Left cardiac atrium (tissue), 4 donors: Measurements from ENCODE around the gene SIN3B. TPM values are rescaled to one million over a fixed set of nuclear protein-coding genes. Genes with fewer than 3 reads are reported as not detected.
"Not testable (repeated sequence)": the region's sequence is repeated elsewhere in the genome, so short reads cannot be mapped to it uniquely, and the experiment has no call there.

Experiments
- ATAC-seq, 2 donors: fragments of 200-7000 bp; cut with Tn5 transposase; one replicate each; pipeline ENCODE4 v1.9.1; 2020; ENCODE audit warnings: mild to moderate bottlenecking in 2 of 2, moderate library complexity in 2 of 2
- DNase-seq: peaks from one replicate; pipeline ENCODE4 v3.0.0-alpha.2; 2020
- intact Hi-C, 2 donors: fragments of 100-400 bp; cut with DNase I; formaldehyde crosslinking; loops; one replicate each; pipeline versions ENCODE4 v1.14.1 to v1.15.1; 2022 to 2023
- long read RNA-seq: library from polyadenylated mRNA; unstranded; transcript quantifications from one replicate; pipeline ENCODE4 v2.0.0, GENCODE V29; 2021
- total RNA-seq, 2 donors: library from RNA; stranded (reverse); fragmentation: NEBNext Ultra II Directional; extraction: Animal tissue kit (Norgen Biotek cat#: 25700); gene quantifications; one replicate each; pipeline ENCODE4 v1.2.1, GENCODE V29; 2021
- donor health status: DM: no; HTN: yes; CAD: no.
- donor health status: DM: no; HTN: yes; CAD: no; lungs with severe emphysema.
- donor health status: DM: yes; HTN: yes; CAD: no.
- donor health status: Dilated cardiomyopathy.

Gene SIN3B, protein sequence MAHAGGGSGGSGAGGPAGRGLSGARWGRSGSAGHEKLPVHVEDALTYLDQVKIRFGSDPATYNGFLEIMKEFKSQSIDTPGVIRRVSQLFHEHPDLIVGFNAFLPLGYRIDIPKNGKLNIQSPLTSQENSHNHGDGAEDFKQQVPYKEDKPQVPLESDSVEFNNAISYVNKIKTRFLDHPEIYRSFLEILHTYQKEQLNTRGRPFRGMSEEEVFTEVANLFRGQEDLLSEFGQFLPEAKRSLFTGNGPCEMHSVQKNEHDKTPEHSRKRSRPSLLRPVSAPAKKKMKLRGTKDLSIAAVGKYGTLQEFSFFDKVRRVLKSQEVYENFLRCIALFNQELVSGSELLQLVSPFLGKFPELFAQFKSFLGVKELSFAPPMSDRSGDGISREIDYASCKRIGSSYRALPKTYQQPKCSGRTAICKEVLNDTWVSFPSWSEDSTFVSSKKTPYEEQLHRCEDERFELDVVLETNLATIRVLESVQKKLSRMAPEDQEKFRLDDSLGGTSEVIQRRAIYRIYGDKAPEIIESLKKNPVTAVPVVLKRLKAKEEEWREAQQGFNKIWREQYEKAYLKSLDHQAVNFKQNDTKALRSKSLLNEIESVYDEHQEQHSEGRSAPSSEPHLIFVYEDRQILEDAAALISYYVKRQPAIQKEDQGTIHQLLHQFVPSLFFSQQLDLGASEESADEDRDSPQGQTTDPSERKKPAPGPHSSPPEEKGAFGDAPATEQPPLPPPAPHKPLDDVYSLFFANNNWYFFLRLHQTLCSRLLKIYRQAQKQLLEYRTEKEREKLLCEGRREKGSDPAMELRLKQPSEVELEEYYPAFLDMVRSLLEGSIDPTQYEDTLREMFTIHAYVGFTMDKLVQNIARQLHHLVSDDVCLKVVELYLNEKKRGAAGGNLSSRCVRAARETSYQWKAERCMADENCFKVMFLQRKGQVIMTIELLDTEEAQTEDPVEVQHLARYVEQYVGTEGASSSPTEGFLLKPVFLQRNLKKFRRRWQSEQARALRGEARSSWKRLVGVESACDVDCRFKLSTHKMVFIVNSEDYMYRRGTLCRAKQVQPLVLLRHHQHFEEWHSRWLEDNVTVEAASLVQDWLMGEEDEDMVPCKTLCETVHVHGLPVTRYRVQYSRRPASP
- 10 to 100 TPM; 23.7 to 33.0 TPM for total RNA-seq
- long read RNA-seq, partial matches to known transcripts, result 5 of 8 reads
- long read RNA-seq, other reads (novel, unspliced or antisense), result 1 of 8 reads

DNA sequence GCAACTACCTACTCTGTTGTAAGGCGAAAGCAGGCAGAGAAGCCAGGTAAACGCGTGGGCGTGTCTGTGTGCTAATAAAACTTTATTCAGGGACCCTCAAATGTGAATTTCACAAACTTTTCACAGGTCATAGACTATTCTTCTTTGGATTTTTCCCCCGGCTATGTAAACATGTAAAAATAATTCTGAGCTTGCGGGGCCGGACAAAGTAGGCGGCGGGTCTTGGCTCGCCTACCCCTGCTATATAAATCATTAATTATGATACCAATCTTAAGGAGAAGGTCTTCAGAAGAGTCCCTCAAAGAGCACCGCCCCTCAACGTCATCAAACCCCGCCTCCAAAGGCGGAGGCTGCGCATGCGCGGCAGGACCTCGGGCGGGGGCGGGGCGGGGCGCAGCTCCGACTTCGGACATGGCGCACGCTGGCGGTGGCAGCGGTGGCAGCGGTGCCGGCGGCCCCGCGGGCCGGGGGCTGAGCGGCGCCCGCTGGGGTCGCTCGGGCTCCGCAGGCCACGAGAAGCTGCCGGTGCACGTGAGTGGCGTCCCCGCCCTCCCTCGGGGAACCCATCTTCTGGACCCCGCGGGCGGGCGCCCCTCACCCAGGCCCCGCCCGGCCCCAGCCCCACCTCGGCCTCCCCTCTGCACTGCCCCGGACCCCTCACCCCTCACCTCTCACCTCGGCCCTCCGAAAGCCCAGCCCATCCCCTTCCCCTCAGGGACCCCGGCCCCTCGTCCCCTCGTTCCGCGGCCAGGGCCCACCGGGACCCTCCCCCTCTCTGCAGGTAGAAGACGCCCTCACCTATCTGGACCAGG is at the start of gene SIN3B:
Gene SIN3B (plus strand): TSS at position 389 of the 812 bp plus-strand sequence. CDS start 23 bp downstream, at position 412.
- intact Hi-C loops, result no loop called here
- peak; percentile 85 for DNase-seq
- ATAC-seq, result peak; percentile 84 to 98

DNA sequence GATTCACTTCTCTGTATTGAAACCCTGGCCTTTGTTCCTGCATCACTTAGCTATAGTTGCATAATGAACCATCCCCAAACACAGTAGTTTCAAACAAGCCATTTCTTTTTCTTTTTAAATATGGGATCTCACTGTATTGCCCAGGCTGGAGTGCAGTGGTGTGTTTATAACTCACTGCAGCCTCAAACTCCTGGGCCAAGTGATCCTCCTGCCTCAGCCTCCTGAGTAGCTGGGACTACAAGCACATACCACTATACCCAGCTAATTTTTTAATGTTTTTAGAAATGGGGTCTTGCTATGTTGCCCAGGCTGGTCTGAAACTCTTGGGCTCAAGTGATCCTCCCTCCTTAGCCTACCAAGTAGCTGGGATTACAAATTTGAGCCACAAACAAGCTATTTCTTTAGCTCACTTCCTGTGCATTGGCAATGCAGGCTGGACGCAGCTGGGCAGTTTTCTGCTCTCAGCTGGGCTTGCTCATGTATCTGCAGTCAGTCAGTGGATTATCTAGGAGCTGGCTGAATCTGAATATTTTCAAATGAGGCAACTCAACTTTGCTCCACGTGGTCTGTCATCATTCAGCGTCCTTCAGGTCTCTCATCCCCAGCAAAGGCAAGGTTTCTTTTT is 49.5 kb upstream of the SIN3B start:
- DNase-seq, result no peak
- ATAC-seq, result no peak
- intact Hi-C loops, result loop anchor here in 1 of 2 donors (2.0 kb wide), 1 partner anchor 273 kb away; no protein-coding TSS in a partner anchor

DNA sequence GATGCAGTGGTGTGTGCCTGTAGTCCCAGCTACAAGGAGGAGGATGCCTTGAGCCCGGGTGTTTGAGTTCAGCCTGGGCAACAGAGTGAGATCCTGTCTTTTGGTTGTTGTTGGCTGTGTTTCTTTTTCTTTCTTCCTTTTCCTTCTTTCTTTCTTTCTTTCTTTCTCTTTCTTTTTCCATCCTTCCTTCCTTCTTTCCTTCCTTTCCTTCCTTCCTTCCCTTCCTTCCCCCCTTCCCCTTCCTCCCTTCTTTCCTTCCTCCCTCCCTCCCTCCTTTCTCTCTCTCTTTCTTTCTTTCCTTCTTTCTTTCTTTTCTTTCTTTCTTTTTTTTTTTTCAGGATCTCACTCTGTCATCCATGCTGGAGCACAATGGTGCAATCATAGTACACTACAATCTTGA is 46.5 kb upstream of the SIN3B start:
- intact Hi-C loops, result no loop called here
- ATAC-seq (no peak), DNase-seq (no peak)

DNA sequence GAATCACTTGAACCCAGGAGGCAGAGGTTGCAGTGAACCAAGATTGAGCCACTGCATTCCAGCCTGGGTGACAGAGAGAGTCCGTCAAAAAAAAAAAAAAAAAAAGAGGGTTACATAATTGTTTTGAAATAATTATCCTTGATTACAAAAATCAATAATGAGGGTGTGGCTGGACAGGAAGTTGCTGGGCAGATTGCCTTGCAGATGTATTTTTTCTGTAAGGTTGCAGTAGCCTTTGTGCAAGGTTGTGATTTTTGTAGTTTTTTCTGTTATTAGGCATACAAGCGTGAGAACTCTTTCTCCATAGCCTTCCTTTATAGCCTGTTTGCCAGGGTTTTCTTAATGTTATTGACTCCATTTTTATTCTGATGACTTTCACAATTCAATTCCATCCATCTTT is 40.7 kb upstream of the SIN3B start:
- ATAC-seq (no peak), DNase-seq (no peak)
- intact Hi-C loops, result no loop called here

DNA sequence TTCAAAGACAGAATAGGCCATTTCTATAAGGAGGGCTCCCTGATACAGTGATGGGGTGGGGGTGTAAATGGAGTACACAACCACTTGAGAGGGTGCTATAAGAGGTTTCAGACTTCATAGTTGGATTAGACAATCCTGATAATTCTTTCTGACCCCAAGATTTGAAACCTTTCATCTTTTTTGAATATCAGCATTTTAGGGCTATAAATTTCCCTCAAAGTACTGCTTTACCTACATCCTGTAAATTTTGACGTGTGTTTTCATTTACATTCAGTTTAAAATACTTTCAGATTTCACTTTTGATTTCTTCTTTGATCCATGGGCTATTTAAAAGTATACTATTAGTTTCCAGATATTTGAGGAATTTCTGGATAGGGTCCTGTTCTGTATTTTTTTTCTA is 40.0 kb upstream of the SIN3B start:
- DNase-seq, result no peak
- no peak for ATAC-seq
- intact Hi-C loops, result no loop called here

DNA sequence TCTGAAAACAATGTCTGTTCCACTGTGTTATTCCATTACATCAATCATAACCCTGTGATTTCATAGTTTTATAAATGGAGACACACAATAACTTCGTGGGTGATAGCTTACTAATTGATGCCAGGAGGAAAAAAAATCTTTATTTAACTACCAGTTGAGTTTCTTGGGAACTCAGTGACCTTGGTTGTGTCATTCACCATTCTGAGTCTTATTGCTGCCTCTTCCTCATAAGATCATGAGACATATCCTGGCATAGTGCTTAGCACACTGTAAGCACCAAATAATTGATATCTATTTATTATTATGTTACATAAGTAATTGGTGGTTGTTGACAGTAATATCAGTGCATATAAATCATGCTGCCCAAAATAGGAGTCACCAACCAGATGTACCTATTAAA is 39.1 kb upstream of the SIN3B start:
- DNase-seq (no peak), ATAC-seq (no peak)
- intact Hi-C loops, result no loop called here

DNA sequence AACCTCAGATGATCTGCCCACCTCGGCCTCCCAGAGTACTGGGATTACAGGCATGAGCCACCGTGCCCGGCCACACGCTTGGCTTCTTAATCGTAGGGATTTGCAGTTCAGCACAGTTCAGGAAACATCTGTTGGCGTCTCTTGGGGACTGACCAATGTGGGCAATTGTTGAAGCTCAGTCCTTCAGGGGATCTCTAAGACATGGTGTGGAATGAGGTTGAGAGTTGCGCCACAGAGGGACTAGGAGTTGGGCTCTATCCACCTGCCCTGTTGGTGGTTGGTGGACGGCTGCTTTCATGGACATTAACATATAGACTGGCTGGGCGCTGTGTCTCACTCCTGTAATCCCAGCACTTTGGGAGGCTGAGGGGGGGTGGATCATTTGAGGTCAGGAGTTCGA is 37.3 kb upstream of the SIN3B start:
- ATAC-seq, result no peak
- intact Hi-C loops, result no loop called here
- no peak for DNase-seq

DNA sequence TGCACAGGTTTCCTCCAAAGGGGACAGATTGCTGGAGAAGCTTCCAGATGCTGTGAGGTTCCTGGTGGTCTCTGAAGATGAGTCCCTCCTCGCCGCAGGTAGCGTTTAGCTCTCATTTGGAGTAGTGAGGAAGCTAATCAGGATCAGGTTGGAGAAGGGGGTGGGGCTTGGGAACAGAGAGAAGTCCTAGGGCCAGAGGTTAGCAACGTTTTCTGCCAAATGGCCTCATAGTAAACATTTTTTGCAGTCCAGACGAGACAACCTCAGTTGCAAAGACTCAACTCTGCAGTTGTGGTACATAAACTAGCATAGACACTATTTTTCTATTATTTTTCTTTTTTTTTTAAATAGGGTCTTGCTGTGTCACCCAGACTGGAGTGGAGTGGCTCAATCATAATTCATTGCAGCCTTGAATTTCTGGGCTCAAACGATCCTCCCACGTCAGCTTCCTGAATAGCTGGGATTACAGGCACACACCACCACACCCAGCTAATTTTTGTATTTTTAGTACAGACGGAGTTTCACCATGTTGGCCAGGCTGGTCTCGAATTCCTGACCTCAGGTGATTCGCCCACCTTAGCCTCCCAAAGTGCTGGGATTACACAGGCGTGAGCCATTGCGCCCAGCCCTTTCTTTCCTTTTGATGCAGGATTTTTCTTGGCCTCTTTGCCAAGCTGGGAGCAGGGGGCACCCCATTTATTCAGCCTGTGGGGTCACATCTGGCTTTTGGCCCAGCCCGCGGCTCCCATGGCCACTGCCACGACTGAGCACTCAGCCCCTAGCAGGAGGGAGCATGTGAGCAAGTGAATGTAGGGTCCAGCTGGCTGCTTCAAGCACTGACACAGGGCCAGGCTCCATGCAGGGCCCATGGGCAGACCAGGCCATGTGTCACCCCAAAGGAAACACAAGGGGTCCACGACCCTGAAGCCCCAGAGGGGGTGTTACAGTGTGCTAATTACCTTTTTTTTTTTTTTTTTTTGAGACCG is 34.4 kb upstream of the SIN3B start:
- intact Hi-C loops, result no loop called here
- DNase-seq (no peak), ATAC-seq (no peak)

DNA sequence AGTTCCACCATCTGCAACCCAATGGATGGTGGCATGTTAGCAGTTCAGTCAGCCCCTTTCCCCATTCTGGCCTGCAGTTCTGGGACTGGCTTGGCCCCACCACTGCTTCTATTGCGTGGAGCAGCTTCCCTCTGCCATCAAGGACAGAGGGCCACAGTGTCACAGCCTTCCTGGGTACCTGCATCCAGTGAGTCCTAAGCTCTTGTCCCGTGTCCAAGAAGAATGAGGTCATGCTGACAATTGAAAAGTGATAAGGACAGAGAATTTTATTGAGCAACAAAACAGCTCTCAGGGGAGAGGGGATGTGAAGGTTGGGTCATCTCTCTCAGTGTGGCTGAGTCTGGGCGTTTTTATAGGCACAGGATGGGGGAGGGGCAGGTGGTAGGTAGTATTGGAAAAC is 33.5 kb upstream of the SIN3B start:
- no peak for ATAC-seq
- intact Hi-C loops, result no loop called here
- DNase-seq, result no peak

DNA sequence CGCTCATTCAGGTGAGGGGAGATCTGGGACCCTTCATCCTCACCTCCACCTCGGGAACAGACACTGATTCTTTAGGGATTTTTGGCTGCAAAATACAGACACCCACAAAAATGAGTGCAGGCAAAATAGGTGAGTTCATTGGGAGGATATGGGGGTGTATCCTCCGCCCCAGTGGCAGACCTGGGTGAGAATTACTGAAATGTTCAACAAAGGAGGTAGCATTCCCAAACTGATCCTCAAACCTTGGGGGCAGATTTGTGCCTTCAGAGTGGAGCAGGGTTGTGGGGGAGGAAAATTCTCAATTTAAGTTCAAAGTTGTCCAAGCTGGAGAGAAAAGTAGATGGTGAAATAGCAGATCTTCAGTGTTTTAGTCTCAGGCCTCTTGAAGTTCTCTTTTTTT is 31.3 kb upstream of the SIN3B start:
- intact Hi-C loops, result no loop called here
- DNase-seq (no peak), ATAC-seq (no peak)

DNA sequence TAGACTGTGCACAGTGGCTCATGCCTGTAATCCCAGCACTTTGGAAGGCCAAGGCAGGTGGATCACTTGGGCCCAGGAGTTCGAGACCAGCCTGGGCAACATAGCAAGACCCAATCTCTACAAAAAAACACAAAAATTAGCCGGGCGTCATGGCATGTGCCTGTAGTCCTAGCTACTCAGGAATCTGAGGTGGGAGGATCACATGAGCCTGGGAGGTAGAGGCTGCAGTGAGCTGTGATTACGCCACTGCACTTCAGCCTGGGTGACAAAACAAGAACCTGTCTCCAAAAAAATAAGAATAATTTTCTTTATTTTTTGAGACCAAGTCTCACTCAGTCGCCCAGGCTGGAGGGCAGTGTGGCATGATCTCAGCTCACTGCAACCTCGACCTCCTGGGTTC is 30.9 kb upstream of the SIN3B start:
- intact Hi-C loops, DNase-seq, ATAC-seq: not testable (repeated sequence)

DNA sequence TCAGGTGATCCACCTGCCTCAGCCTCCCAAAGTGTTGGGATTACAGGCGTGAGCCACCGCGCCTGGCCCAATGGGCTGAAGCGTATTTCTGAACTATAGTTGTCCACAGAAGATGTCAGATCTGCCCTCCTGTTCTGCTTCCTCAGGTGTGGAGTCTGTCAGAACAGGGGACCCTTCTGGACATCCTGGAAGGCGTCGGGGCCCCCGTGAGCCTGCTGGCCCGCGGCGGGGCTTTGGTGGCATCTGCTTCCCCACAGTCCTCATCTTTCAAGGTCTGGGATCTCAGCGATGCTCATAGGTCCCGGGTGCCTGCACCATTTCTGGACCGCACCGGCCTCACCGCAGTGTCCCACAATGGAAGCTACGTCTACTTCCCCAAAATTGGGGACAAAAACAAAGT is 29.5 kb upstream of the SIN3B start:
- DNase-seq (no peak), ATAC-seq (no peak)
- intact Hi-C loops, result no loop called here

DNA sequence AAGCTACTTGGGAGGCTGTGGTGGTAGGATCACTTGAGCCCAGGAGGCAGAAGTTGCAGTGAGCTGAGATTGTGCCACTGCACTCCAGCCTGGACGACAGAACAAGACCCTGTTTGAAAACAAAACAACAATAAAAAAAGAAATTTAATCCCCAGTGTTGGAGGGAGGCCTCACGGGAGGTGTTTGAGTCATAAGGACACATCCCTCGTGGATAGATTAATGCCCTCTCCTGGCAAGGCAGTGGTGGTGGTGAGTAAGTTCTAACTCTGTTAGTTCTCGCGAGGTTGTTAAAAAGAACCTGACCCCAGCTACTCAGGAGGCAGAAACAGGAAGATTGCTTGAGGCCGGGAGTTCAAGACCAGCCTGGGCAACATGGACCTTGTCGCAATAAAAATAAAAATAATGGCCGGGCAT is 27.6 kb upstream of the SIN3B start:
- intact Hi-C loops, result no loop called here
- DNase-seq, result no peak

DNA sequence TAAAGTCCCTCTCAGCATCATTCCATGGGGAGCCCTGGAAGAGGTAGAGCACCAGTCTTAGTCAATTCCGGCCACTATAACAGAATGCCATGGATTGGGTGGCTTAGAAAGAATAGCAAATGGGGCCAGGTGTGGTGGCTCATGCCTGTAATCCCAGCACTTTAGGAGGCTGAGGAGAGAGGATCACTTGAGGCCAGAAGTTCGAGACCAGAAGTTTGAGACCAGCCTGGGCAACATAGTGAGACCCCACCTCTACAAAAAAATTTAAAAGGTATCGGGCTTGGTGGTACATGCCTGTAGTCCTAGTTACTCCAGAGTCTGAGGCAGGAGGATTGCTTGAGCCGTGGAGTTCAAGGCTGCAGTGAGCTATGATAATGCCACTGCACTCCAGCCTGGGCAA is 25.0 kb upstream of the SIN3B start:
- no peak for DNase-seq
- intact Hi-C loops, result no loop called here
- no peak for ATAC-seq

More for the DNA sequence above, 27.6 kb upstream of the SIN3B start:
- ATAC-seq, result no peak

DNA sequence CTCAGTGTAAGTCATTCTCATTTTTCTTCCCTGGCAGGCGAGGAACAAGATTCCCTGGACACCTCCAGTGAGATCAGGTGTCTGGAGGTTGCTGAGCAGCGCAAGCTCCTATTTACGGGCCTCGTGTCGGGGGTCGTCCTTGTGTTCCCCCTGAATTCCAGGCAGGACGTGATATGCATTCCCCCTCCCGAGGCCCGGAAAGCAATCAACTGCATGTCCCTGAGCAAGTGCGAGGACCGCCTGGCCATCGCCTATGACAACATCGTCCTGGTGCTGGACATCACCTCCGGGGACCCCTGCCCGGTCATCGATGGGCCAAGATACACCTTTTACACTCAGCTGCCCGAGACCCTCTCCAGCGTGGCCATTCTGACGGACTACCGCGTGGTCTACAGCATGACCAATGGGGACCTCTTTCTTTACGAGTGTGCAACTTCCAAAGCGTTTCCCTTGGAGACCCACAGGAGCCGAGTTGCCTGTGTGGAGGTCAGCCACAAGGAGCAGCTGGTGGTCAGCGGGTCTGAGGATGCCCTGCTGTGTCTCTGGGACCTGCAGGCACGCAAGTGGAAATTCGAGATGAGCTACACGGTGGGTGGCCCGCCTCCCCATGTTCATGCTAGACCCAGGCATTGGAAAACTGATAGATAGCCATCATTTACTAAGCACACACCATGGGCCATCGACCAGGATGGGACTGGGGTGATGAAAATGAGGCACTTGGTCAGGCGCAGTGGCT is 21.5 kb upstream of the SIN3B start:
- no peak for DNase-seq
- no peak for ATAC-seq

DNA sequence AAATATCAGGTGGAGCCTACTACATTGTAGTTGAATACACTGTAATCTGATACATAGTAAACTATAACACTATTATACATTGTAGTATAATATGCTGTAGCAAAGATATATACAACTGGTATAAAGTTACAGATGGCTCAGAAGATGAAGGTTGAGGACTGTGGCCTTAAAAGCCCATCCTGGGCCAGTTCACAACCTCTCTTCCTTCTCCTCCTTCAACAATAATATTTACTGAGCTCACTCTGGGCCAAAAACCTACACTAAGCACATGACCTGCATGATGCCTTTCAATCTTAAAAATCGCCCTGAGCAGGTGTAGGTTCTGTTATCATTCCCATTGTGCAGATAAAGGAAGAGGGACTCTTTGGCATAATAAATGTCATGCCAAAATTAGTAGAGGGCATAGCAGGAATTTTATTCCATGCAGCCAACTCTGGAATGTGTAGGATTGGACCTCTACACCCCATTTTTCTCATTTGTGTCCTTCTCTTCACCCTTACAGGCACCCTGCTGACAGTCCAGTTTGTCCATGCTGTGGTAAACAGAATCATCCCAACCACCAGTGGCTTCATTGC is 14.6 kb upstream of the SIN3B start:
- intact Hi-C loops, result no loop called here
- no peak for ATAC-seq
- no peak for DNase-seq

More for the DNA sequence above, 21.5 kb upstream of the SIN3B start:
- intact Hi-C loops, result no loop called here
